OCI-LY7 (cell line): ENCODE measurements around the gene DNAL4. TPM values are rescaled to one million over a fixed set of nuclear protein-coding genes. Genes with fewer than 3 reads are reported as not detected.
A peak's percentile ranks its signal among the peaks of the same experiment; 100 is the strongest.

Experiments used
- BruUV-seq: library from RNA; stranded (reverse); fragments of 400-500 nt; replicated peaks from 2 replicates; lab custom pipeline; 2021; lab: Mats Ljungman, UMichigan
- CTCF ChIA-PET: fragments of 300-600 bp; sonication (Branson Sonifier 250); formaldehyde crosslinking; loops from one replicate; lab custom pipeline; 2022; ENCODE audit warnings: antibody characterized with exemption; ENCODE audit not compliant: unreplicated experiment; lab: Charles Lee
- POLR2A ChIA-PET: fragments of 300-600 bp; sonication (Branson Sonifier 250); formaldehyde crosslinking; loops from one replicate; lab custom pipeline; 2022; ENCODE audit warnings: antibody characterized with exemption; lab: Charles Lee
- DNase-seq: peaks from one replicate; pipeline ENCODE4 v3.0.0-alpha.2; 2015; ENCODE audit warnings: low spot score
- H2AFZ ChIP-seq: fragments of 200-600 bp; sonication (generic), shearing (Covaris generic); 2 replicates; pipeline ENCODE4 v1.6.1; 2014; ENCODE audit warnings: mild to moderate bottlenecking, antibody characterized with exemption, low read length, moderate library complexity
- H3K27ac ChIP-seq: fragments of 200-600 bp; sonication (generic); 2 replicates; pipeline ENCODE4 v1.5.1; 2014; ENCODE audit warnings: mixed run types, low read depth, mild to moderate bottlenecking, moderate library complexity, low read length, inconsistent platforms; ENCODE audit not compliant: poor library complexity, severe bottlenecking
- H3K36me3 ChIP-seq: fragments of 200-600 bp; sonication (generic); 2 replicates; pipeline ENCODE4 v1.6.1; 2014; ENCODE audit warnings: mild to moderate bottlenecking, antibody characterized with exemption, low read length, moderate library complexity, mixed read lengths; ENCODE audit not compliant: insufficient read depth
- H3K4me1 ChIP-seq: fragments of 200-600 bp; sonication (generic); 2 replicates; pipeline ENCODE4 v1.5.1; 2014; ENCODE audit warnings: mild to moderate bottlenecking, low read length; ENCODE audit not compliant: insufficient read depth, poor library complexity, severe bottlenecking
- H3K4me2 ChIP-seq: fragments of 200-600 bp; sonication (generic); 2 replicates; pipeline ENCODE4 v1.6.1; 2014; ENCODE audit warnings: mild to moderate bottlenecking, low read length
- H3K4me3 ChIP-seq: fragments of 200-600 bp; sonication (generic); 2 replicates; pipeline ENCODE4 v1.5.1; 2014; ENCODE audit warnings: mild to moderate bottlenecking, low read depth, low read length; ENCODE audit not compliant: poor library complexity, severe bottlenecking
- H3K79me2 ChIP-seq: fragments of 200-600 bp; sonication (generic); 2 replicates; pipeline ENCODE4 v1.6.1; 2016; ENCODE audit warnings: low read depth, mild to moderate bottlenecking, low read length, moderate library complexity, mixed read lengths; ENCODE audit not compliant: insufficient read depth
- H3K9me2 ChIP-seq: fragments of 200-600 bp; sonication (generic); 2 replicates; pipeline ENCODE4 v1.6.1; 2016; ENCODE audit warnings: mild to moderate bottlenecking, low read length, mixed read lengths; ENCODE audit not compliant: insufficient read depth
- H3K9me3 ChIP-seq: fragments of 200-600 bp; sonication (generic); 2 replicates; pipeline ENCODE4 v1.6.1; 2014; ENCODE audit warnings: mild to moderate bottlenecking, mixed run types, low read length, mixed read lengths
- H4K20me1 ChIP-seq: fragments of 200-600 bp; sonication (generic); 2 replicates; pipeline ENCODE4 v1.6.1; 2014; ENCODE audit warnings: mild to moderate bottlenecking, antibody characterized with exemption, low read length, moderate library complexity, mixed read lengths; ENCODE audit not compliant: insufficient read depth
- EZH2phosphoT487 ChIP-seq: fragments of 200-600 bp; sonication (generic); IDR thresholded peaks from 2 replicates; pipeline ENCODE4 v1.6.1; 2018; ENCODE audit warnings: low read depth, borderline replicate concordance, mild to moderate bottlenecking, mixed run types, antibody characterized with exemption, low read length, moderate library complexity, mixed read lengths
- intact Hi-C: fragments of 100-400 bp; cut with micrococcal nuclease; formaldehyde crosslinking; loops from one replicate; pipeline ENCODE4 v1.10.0; 2022; ENCODE audit not compliant: unreplicated experiment
- total RNA-seq, 2 experiments: library from RNA; depleted of rRNA in 1 of 2; stranded (reverse); fragments of >200 nt in 1 of 2; shearing (Covaris generic) in 1 of 2; gene quantifications; 2 replicates each; pipeline ENCODE4 v1.2.3, GENCODE V29; 2014 to 2022
- TF ChIP-seq, protein P1 (sequence below): fragments of 200-600 bp; sonication (generic); conservative IDR thresholded peaks from 2 replicates; pipeline ENCODE4 v1.5.1; 2014; ENCODE audit warnings: mild to moderate bottlenecking, antibody characterized with exemption, low read length, moderate library complexity, mixed read lengths

DNAL4 gene
- total RNA-seq, 2 experiments from 2014 or later, result 6.6 to 7.1 TPM

GRCh38 chr22:38753948-38754750, 39.8 kb downstream of the DNAL4 start:
- peak overlapping the region; percentile 94 for H3K4me2 ChIP-seq
- intact Hi-C loops, result loop anchor here (10.0 kb wide), 1 partner anchor 691 kb away; no protein-coding TSS in a partner anchor
- ChIA-PET POLR2A (interaction anchor here (0.6 kb wide), 1 partner anchor 48 kb away, joined by 4 read pairs; the partner anchor contains the start of gene GTPBP1), CTCF (interaction anchor here (0.6 kb wide), 1 partner anchor 1163 kb away, joined by 5 read pairs; no protein-coding TSS in a partner anchor)
- peak overlapping the region; percentile 79 for H3K27ac ChIP-seq
- 0 out of 2 replicates have a peak, but pooled peaks cover 4% of the 10 kb centered on the region for H4K20me1 ChIP-seq
- TSS peak; percentile 66 for BruUV-seq
- no peak overlapping the region for H2AFZ ChIP-seq
- H3K9me2 ChIP-seq, result no peaks in the 10 kb centered on the region
- H3K4me3 ChIP-seq, result peak overlapping the region; percentile 94
- peaks cover 6% of the 10 kb centered on the region; the same call in 1 of the 2 replicates for H3K79me2 ChIP-seq
- TF ChIP-seq, protein P1, sequence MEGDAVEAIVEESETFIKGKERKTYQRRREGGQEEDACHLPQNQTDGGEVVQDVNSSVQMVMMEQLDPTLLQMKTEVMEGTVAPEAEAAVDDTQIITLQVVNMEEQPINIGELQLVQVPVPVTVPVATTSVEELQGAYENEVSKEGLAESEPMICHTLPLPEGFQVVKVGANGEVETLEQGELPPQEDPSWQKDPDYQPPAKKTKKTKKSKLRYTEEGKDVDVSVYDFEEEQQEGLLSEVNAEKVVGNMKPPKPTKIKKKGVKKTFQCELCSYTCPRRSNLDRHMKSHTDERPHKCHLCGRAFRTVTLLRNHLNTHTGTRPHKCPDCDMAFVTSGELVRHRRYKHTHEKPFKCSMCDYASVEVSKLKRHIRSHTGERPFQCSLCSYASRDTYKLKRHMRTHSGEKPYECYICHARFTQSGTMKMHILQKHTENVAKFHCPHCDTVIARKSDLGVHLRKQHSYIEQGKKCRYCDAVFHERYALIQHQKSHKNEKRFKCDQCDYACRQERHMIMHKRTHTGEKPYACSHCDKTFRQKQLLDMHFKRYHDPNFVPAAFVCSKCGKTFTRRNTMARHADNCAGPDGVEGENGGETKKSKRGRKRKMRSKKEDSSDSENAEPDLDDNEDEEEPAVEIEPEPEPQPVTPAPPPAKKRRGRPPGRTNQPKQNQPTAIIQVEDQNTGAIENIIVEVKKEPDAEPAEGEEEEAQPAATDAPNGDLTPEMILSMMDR, result no peak
- no peak for TF ChIP-seq EZH2phosphoT487
- no peak for DNase-seq
- peaks cover 36% of the 10 kb centered on the region for H3K36me3 ChIP-seq
- H3K9me3 ChIP-seq, result no peaks in the 10 kb centered on the region
- peaks cover 53% of the 10 kb centered on the region for H3K4me1 ChIP-seq

- no TSS peak for BruUV-seq
- Histone ChIP-seq H3K4me1 (peaks cover 34% of the 10 kb centered on the region), H4K20me1 (0 out of 2 replicates have a peak, but pooled peaks cover 4% of the 10 kb centered on the region), H3K9me3 (no peaks in the 10 kb centered on the region), H3K4me3 (peak overlapping the region; percentile 41), H3K9me2 (no peaks in the 10 kb centered on the region), H3K79me2 (peaks cover 6% of the 10 kb centered on the region; the same call in 1 of the 2 replicates), H3K27ac (peak overlapping the region; percentile 78), H2AFZ (peak overlapping the region; percentile 39; the same call in 1 of the 2 replicates), H3K36me3 (peaks cover 57% of the 10 kb centered on the region), H3K4me2 (peak overlapping the region; percentile 67)
- peak; percentile 80 for DNase-seq
- no peak for TF ChIP-seq EZH2phosphoT487
- TF ChIP-seq, protein P1, result no peak
- ChIA-PET POLR2A (no interaction called here), CTCF (interaction anchor here (1.1 kb wide), 1 partner anchor 27 kb away, joined by 5 read pairs; no protein-coding TSS in a partner anchor)
- intact Hi-C loops, result loop anchor here (10.0 kb wide), 1 partner anchor 693 kb away; no protein-coding TSS in a partner anchor
These were observed 42.3 kb downstream of the DNAL4 start for GRCh38 chr22:38751422-38752346.
